Progenitor cell of endocrine pancreas (in vitro differentiated cells): ENCODE results near the gene CCDC85C. TPM values are rescaled to one million over a fixed set of nuclear protein-coding genes. Genes with fewer than 3 reads are reported as not detected.
A peak's percentile ranks its signal among the peaks of the same experiment; 100 is the strongest.

Source experiments
- DNase-seq: peaks from one replicate; pipeline ENCODE4 v3.0.0; 2021; ENCODE audit warnings: low spot score; ENCODE audit not compliant: unreplicated experiment
- H3K27ac Mint-ChIP-seq: 2 replicates; pipeline ENCODE4 v1.8.0; 2021; ENCODE audit warnings: mild to moderate bottlenecking, moderate library complexity, mixed read lengths
- H3K27me3 Mint-ChIP-seq: 2 replicates; pipeline ENCODE4 v1.8.0; 2021; ENCODE audit warnings: mixed read lengths
- H3K36me3 Mint-ChIP-seq: 2 replicates; pipeline ENCODE4 v1.8.0; 2022; ENCODE audit warnings: mixed read lengths; ENCODE audit not compliant: insufficient read depth
- H3K4me1 Mint-ChIP-seq: 2 replicates; pipeline ENCODE4 v1.8.0; 2021; ENCODE audit warnings: low read depth, mixed read lengths
- H3K4me3 Mint-ChIP-seq: 2 replicates; pipeline ENCODE4 v1.8.0; 2021; ENCODE audit warnings: low read depth, mild to moderate bottlenecking, moderate library complexity, mixed read lengths
- H3K9me3 Mint-ChIP-seq: 2 replicates; pipeline ENCODE4 v1.8.0; 2021; ENCODE audit warnings: low read depth, mixed read lengths
- CTCF ChIP-seq: fragments of 200-600 bp; sonication (generic); IDR thresholded peaks from one replicate; pipeline ENCODE4 v1.5.0; 2021; ENCODE audit warnings: antibody characterized with exemption, mild to moderate bottlenecking; ENCODE audit not compliant: unreplicated experiment
- total RNA-seq: library from RNA; stranded (reverse); gene quantifications from 2 replicates; pipeline ENCODE4 v1.2.1, GENCODE V29; 2021

Gene CCDC85C
- total RNA-seq, 1 donor from 2014 or later = 44.9 TPM

GRCh38 chr14:99512571-99513182 lies 91.3 kb downstream of the CCDC85C start:
- H3K4me3 Mint-ChIP-seq = no peak overlapping the region
- peak overlapping the region; percentile 45 for H3K27ac Mint-ChIP-seq
- no peak for DNase-seq
- H3K36me3 Mint-ChIP-seq = peaks cover 3% of the 10 kb centered on the region
- TF ChIP-seq CTCF = no peak
- no peaks in the 10 kb centered on the region for H3K9me3 Mint-ChIP-seq
- peaks cover 4% of the 10 kb centered on the region for H3K4me1 Mint-ChIP-seq
- no peaks in the 10 kb centered on the region for H3K27me3 Mint-ChIP-seq

- H3K27me3 Mint-ChIP-seq = no peaks in the 10 kb centered on the region
- H3K27ac Mint-ChIP-seq = peak overlapping the region; percentile 45
- H3K9me3 Mint-ChIP-seq = no peaks in the 10 kb centered on the region
- no peak for DNase-seq
- peaks cover 7% of the 10 kb centered on the region for H3K36me3 Mint-ChIP-seq
- peaks cover 4% of the 10 kb centered on the region for H3K4me1 Mint-ChIP-seq
- no peak overlapping the region for H3K4me3 Mint-ChIP-seq
- TF ChIP-seq CTCF = no peak
Measured at GRCh38 chr14:99512110-99512449, 91.9 kb downstream of the CCDC85C start.

- DNase-seq = peak; percentile 2
- H3K36me3 Mint-ChIP-seq = peaks cover 11% of the 10 kb centered on the region
- TF ChIP-seq CTCF = no peak
- peaks cover 4% of the 10 kb centered on the region for H3K4me1 Mint-ChIP-seq
- no peaks in the 10 kb centered on the region for H3K9me3 Mint-ChIP-seq
- no peak overlapping the region for H3K27ac Mint-ChIP-seq
- H3K4me3 Mint-ChIP-seq = no peak overlapping the region
- no peaks in the 10 kb centered on the region for H3K27me3 Mint-ChIP-seq
Measured at GRCh38 chr14:99511421-99512109, 92.4 kb downstream of the CCDC85C start.

GRCh38 chr14:99510556-99511139 lies 93.4 kb downstream of the CCDC85C start:
- no peak for TF ChIP-seq CTCF
- Mint-ChIP-seq H3K27me3 (no peaks in the 10 kb centered on the region), H3K4me3 (no peak overlapping the region), H3K27ac (no peak overlapping the region), H3K9me3 (no peaks in the 10 kb centered on the region), H3K36me3 (peaks cover 18% of the 10 kb centered on the region), H3K4me1 (peaks cover 4% of the 10 kb centered on the region)
- DNase-seq = no peak

- H3K27me3 Mint-ChIP-seq = no peaks in the 10 kb centered on the region
- TF ChIP-seq CTCF = no peak
- H3K4me3 Mint-ChIP-seq = no peak overlapping the region
- DNase-seq = no peak
- no peaks in the 10 kb centered on the region for H3K9me3 Mint-ChIP-seq
- H3K27ac Mint-ChIP-seq = no peak overlapping the region
- peaks cover 4% of the 10 kb centered on the region for H3K4me1 Mint-ChIP-seq
- peaks cover 21% of the 10 kb centered on the region for H3K36me3 Mint-ChIP-seq
Measured at GRCh38 chr14:99509871-99510555, 94.0 kb downstream of the CCDC85C start.
